ENCODE results near the gene CWC27.

- TF ChIP-seq TAF1 (IDR thresholded peaks at IDR 0.05; ENCODE audit: borderline replicate concordance, low read depth, low read length) (no peak), POLR2AphosphoS5 (IDR thresholded peaks at IDR 0.05; ENCODE audit: low read depth, low read length) (no peak), SMC3 (IDR thresholded peaks at IDR 0.05; ENCODE audit: low read depth, low read length) (no peak), CTCF (IDR thresholded peaks at IDR 0.05) (no peak), USF1 (IDR thresholded peaks at IDR 0.05; ENCODE audit: borderline replicate concordance, low read depth) (no peak), EP300 (IDR thresholded peaks at IDR 0.05; ENCODE audit: borderline replicate concordance in 1 of 2, low read depth in 1 of 2, low read length in 1 of 2) (no peak), IRF3 (IDR thresholded peaks at IDR 0.05; ENCODE audit: low read depth, low read length) (no peak)
These were observed 180.6 kb downstream of the CWC27 start for GRCh38 chr5:64949331-64949730.

Data from SK-N-SH (cell line).